ENCODE data around the gene FRAT2.
A peak's percentile ranks its signal among the peaks of the same experiment; 100 is the strongest.
"Not testable (repeated sequence)": the region's sequence is repeated elsewhere in the genome, so short reads cannot be mapped to it uniquely, and the experiment has no call there.

Gene FRAT2

GRCh38 chr10:97356318-97356914 is 21.9 kb upstream of the FRAT2 start:
- peak; percentile 12 to 24 for DNase-seq (ENCODE audit: low read depth in 2 of 2)

- no peak for DNase-seq (ENCODE audit: low read depth in 2 of 2)
Observed at GRCh38 chr10:97355571-97355975, 21.0 kb upstream of the FRAT2 start.

GRCh38 chr10:97353945-97354344 is 19.4 kb upstream of the FRAT2 start:
- DNase-seq (ENCODE audit: low read depth in 2 of 2) = no peak

GRCh38 chr10:97349752-97350513 is 15.4 kb upstream of the FRAT2 start:
- DNase-seq (ENCODE audit: low read depth in 2 of 2) = no peak

GRCh38 chr10:97347317-97347716 is 12.8 kb upstream of the FRAT2 start:
- DNase-seq (ENCODE audit: low read depth in 2 of 2) = no peak

- not testable (repeated sequence) for DNase-seq (ENCODE audit: low read depth in 2 of 2)
Observed at GRCh38 chr10:97343664-97344063, 9.1 kb upstream of the FRAT2 start.

GRCh38 chr10:97341416-97341815 is 6.9 kb upstream of the FRAT2 start:
- DNase-seq (ENCODE audit: low read depth in 2 of 2) = no peak

- no peak for DNase-seq (ENCODE audit: low read depth in 2 of 2)
Observed at GRCh38 chr10:97338041-97338440, 3.5 kb upstream of the FRAT2 start.

- DNase-seq (ENCODE audit: low read depth in 2 of 2) = no peak
Observed at GRCh38 chr10:97336942-97337831, 2.7 kb upstream of the FRAT2 start.

GRCh38 chr10:97336446-97336845 is 1.9 kb upstream of the FRAT2 start:
- no peak for DNase-seq (ENCODE audit: low read depth in 2 of 2)

- no peak for DNase-seq (ENCODE audit: low read depth in 2 of 2)
Observed at GRCh38 chr10:97336006-97336405, 1.5 kb upstream of the FRAT2 start.

- no peak for DNase-seq (ENCODE audit: low read depth in 2 of 2)
Observed at GRCh38 chr10:97335188-97335619, 675 bp upstream of the FRAT2 start.

GRCh38 chr10:97333601-97334369 is 744 bp downstream of the FRAT2 start:
- no peak for DNase-seq (ENCODE audit: low read depth in 2 of 2)

GRCh38 chr10:97333351-97333600 is 1.3 kb downstream of the FRAT2 start:
- DNase-seq (ENCODE audit: low read depth in 2 of 2) = no peak

- DNase-seq (ENCODE audit: low read depth in 2 of 2) = no peak
Observed at GRCh38 chr10:97332591-97333350, 1.8 kb downstream of the FRAT2 start.

GRCh38 chr10:97331153-97331703 is 3.3 kb downstream of the FRAT2 start:
- DNase-seq (ENCODE audit: low read depth in 2 of 2) = no peak

- DNase-seq (ENCODE audit: low read depth in 2 of 2) = no peak
Observed at GRCh38 chr10:97329766-97330165, 4.8 kb downstream of the FRAT2 start.

- DNase-seq (ENCODE audit: low read depth in 2 of 2) = no peak
Observed at GRCh38 chr10:97328646-97329453, 5.7 kb downstream of the FRAT2 start.

- DNase-seq (ENCODE audit: low read depth in 2 of 2) = no peak
Observed at GRCh38 chr10:97327348-97328294, 6.9 kb downstream of the FRAT2 start.

All from stimulated activated CD8-positive, alpha-beta memory T cell treated with anti-CD3 and anti-CD28 coated beads, Interleukin-7, amount 100 ng/mL, for 4 hours (primary cell).